Myocyte (in vitro differentiated cells): ENCODE data around the gene TAAR1. TPM values are rescaled to one million over a fixed set of nuclear protein-coding genes. Genes with fewer than 3 reads are reported as not detected.
"Not testable (repeated sequence)": the region's sequence is repeated elsewhere in the genome, so short reads cannot be mapped to it uniquely, and the experiment has no call there.

Source experiments
- DNase-seq: peaks from one replicate; pipeline ENCODE4 v3.0.0-alpha.2; 2012; ENCODE audit warnings: low read depth
- total RNA-seq: library from RNA; depleted of rRNA; stranded (reverse); fragments of >200 nt; gene quantifications from 2 replicates; pipeline ENCODE4 v1.2.3, GENCODE V29; 2014

The TAAR1 gene
- total RNA-seq, 1 donor from 2014 or later = not detected

- no peak for DNase-seq
Measured at GRCh38 chr6:132663661-132664060, 4.7 kb upstream of the TAAR1 start.

GRCh38 chr6:132661906-132662305 is 2.9 kb upstream of the TAAR1 start:
- no peak for DNase-seq

GRCh38 chr6:132651062-132651461 is 7.9 kb downstream of the TAAR1 start:
- DNase-seq = no peak

GRCh38 chr6:132650429-132650828 is 8.6 kb downstream of the TAAR1 start:
- no peak for DNase-seq

- peak; percentile 31 for DNase-seq
Measured at GRCh38 chr6:132648828-132649227, 10.2 kb downstream of the TAAR1 start.

- DNase-seq = peak; percentile 85
Measured at GRCh38 chr6:132648356-132648755, 10.6 kb downstream of the TAAR1 start.

- no peak for DNase-seq
Measured at GRCh38 chr6:132643547-132643946, 15.4 kb downstream of the TAAR1 start.

GRCh38 chr6:132637135-132637534 is 21.8 kb downstream of the TAAR1 start:
- DNase-seq = not testable (repeated sequence)

GRCh38 chr6:132635906-132636305 is 23.1 kb downstream of the TAAR1 start:
- DNase-seq = not testable (repeated sequence)

GRCh38 chr6:132635288-132635687 is 23.7 kb downstream of the TAAR1 start:
- not testable (repeated sequence) for DNase-seq

- DNase-seq = no peak
Measured at GRCh38 chr6:132634796-132635195, 24.2 kb downstream of the TAAR1 start.

GRCh38 chr6:132633362-132633761 is 25.6 kb downstream of the TAAR1 start:
- DNase-seq = no peak

- DNase-seq = no peak
Measured at GRCh38 chr6:132624175-132624574, 34.8 kb downstream of the TAAR1 start, which contains the start of gene TAAR2. Gene TAAR2 (minus strand): TSS chr6:132624275. CDS start chr6:132624275, 0 bp downstream.

- DNase-seq = no peak
Measured at GRCh38 chr6:132623106-132623845, 35.7 kb downstream of the TAAR1 start.

- no peak for DNase-seq
Measured at GRCh38 chr6:132616677-132617076, 42.3 kb downstream of the TAAR1 start.

GRCh38 chr6:132614554-132614953 is 44.4 kb downstream of the TAAR1 start:
- no peak for DNase-seq

GRCh38 chr6:132612449-132613108 is 46.4 kb downstream of the TAAR1 start:
- no peak for DNase-seq

- DNase-seq = no peak
Measured at GRCh38 chr6:132611616-132612015, 47.4 kb downstream of the TAAR1 start.

- DNase-seq = no peak
Measured at GRCh38 chr6:132607544-132608233, 51.3 kb downstream of the TAAR1 start.

- no peak for DNase-seq
Measured at GRCh38 chr6:132604635-132605152, 54.3 kb downstream of the TAAR1 start.

- DNase-seq = not testable (repeated sequence)
Measured at GRCh38 chr6:132600900-132601299, 58.1 kb downstream of the TAAR1 start.

GRCh38 chr6:132598473-132598872 is 60.5 kb downstream of the TAAR1 start:
- DNase-seq = peak; percentile 16
